Ishikawa (cell line): ENCODE results near the gene INO80D.

Experiments
- CEBPB ChIP-seq: IDR thresholded peaks from 2 replicates; pipeline ENCODE4 v1.6.1; 2012
- CREB1 ChIP-seq: IDR thresholded peaks from 2 replicates; pipeline ENCODE4 v1.6.1; 2012; ENCODE audit warnings: low read depth
- EGR1 ChIP-seq: IDR thresholded peaks from 2 replicates; pipeline ENCODE4 v1.6.1; 2012
- EP300 ChIP-seq: IDR thresholded peaks from 2 replicates; pipeline ENCODE4 v1.6.1; 2012; ENCODE audit warnings: borderline replicate concordance
- FOXM1 ChIP-seq: IDR thresholded peaks from 2 replicates; pipeline ENCODE4 v1.6.1; 2012; ENCODE audit warnings: low read depth, borderline replicate concordance
- MAX ChIP-seq: IDR thresholded peaks from 2 replicates; pipeline ENCODE4 v1.6.1; 2012
- NFIC ChIP-seq: IDR thresholded peaks from 2 replicates; pipeline ENCODE4 v1.6.1; 2012
- RAD21 ChIP-seq: IDR thresholded peaks from 2 replicates; pipeline ENCODE4 v1.6.1; 2012; ENCODE audit warnings: low read depth
- REST ChIP-seq: IDR thresholded peaks from 2 replicates; pipeline ENCODE4 v1.6.1; 2012; ENCODE audit warnings: low read depth, mild to moderate bottlenecking
- TAF1 ChIP-seq: IDR thresholded peaks from 2 replicates; pipeline ENCODE4 v1.6.1; 2012; ENCODE audit warnings: low read depth, mild to moderate bottlenecking
- TCF12 ChIP-seq: IDR thresholded peaks from 2 replicates; pipeline ENCODE4 v1.6.1; 2012; ENCODE audit warnings: low read depth
- TEAD4 ChIP-seq: IDR thresholded peaks from 2 replicates; pipeline ENCODE4 v1.6.1; 2012
- USF1 ChIP-seq: IDR thresholded peaks from 2 replicates; pipeline ENCODE4 v1.6.1; 2012
- YY1 ChIP-seq: IDR thresholded peaks from 2 replicates; pipeline ENCODE4 v1.6.1; 2012; ENCODE audit warnings: low read depth
- ZBTB7A ChIP-seq: IDR thresholded peaks from 2 replicates; pipeline ENCODE4 v1.6.1; 2012; ENCODE audit warnings: low read depth

INO80D gene

GRCh38 chr2:206071807-206072206 is 14.2 kb downstream of the INO80D start:
- TF ChIP-seq CREB1 (no peak), TCF12 (no peak), EGR1 (no peak)

- no peak for TF ChIP-seq EGR1
- TF ChIP-seq TEAD4: no peak
Measured at GRCh38 chr2:206069417-206069816, 16.6 kb downstream of the INO80D start.

GRCh38 chr2:206068207-206068606 is 17.8 kb downstream of the INO80D start:
- TF ChIP-seq MAX (no peak), EP300 (no peak), CREB1 (no peak), YY1 (no peak), TCF12 (no peak), FOXM1 (no peak), RAD21 (no peak), TAF1 (no peak), NFIC (no peak)

- TF ChIP-seq MAX: no peak
- no peak for TF ChIP-seq USF1
- TF ChIP-seq REST: no peak
- no peak for TF ChIP-seq ZBTB7A
- TF ChIP-seq TAF1: no peak
- TF ChIP-seq EP300: no peak
- no peak for TF ChIP-seq CEBPB
- TF ChIP-seq FOXM1: no peak
- no peak for TF ChIP-seq TEAD4
- no peak for TF ChIP-seq YY1
- TF ChIP-seq RAD21: no peak
- no peak for TF ChIP-seq EGR1
- TF ChIP-seq NFIC: no peak
- no peak for TF ChIP-seq TCF12
- no peak for TF ChIP-seq CREB1
Measured at GRCh38 chr2:206064077-206064476, 21.9 kb downstream of the INO80D start.

- TF ChIP-seq TAF1: no peak
- no peak for TF ChIP-seq NFIC
- TF ChIP-seq CEBPB: no peak
- no peak for TF ChIP-seq EGR1
- no peak for TF ChIP-seq TCF12
- TF ChIP-seq YY1: no peak
- no peak for TF ChIP-seq USF1
- no peak for TF ChIP-seq CREB1
- TF ChIP-seq RAD21: no peak
- TF ChIP-seq TEAD4: no peak
- TF ChIP-seq EP300: no peak
- no peak for TF ChIP-seq REST
- TF ChIP-seq ZBTB7A: no peak
- no peak for TF ChIP-seq MAX
- no peak for TF ChIP-seq FOXM1
Measured at GRCh38 chr2:206063635-206064034, 22.3 kb downstream of the INO80D start.

GRCh38 chr2:206062724-206063123 is 23.2 kb downstream of the INO80D start:
- TF ChIP-seq YY1 (no peak), REST (no peak), EGR1 (no peak), MAX (no peak), TCF12 (no peak), TAF1 (no peak), FOXM1 (no peak), NFIC (no peak), RAD21 (no peak), USF1 (no peak), ZBTB7A (no peak), CREB1 (no peak), TEAD4 (no peak), EP300 (no peak), CEBPB (no peak)
